Cerebellar nuclear complex (tissue), 1 donor: ENCODE data around the gene CD200R1L.
"Not testable (repeated sequence)": the region's sequence is repeated elsewhere in the genome, so short reads cannot be mapped to it uniquely, and the experiment has no call there.

Experiments
- DNase-seq, 2 experiments: peaks; one replicate each; lab custom pipeline; 2025; lab: John Stamatoyannopoulos, UW

Gene CD200R1L

GRCh38 chr3:112846764-112847163 lies at the start of gene CD200R1L:
TSS of gene CD200R1L (minus strand) at chr3:112846864. CDS start at chr3:112829367, 17,497 bp downstream.
- no peak for DNase-seq

DNA sequence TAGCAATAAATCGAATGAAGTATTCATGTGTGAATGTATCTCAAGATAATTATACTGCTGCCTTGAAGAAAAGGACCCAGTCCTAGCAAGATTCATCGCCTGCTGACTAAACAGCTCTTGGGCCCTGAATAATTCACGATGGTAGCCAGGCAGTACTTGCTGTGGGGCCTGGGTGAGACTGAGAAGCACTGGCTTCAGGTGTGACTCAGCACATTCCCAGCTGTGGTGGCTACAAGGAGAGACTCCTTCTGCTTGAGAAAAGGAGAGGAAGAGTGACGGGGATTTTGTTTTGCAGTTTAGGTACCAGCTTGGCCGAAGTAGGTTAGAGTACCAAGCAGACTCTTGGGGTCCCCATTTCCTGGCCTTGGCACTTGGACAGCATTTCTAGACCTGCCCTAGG lies 47.6 kb upstream of the CD200R1L start:
- DNase-seq, result no peak

GRCh38 chr3:112889357-112889756 lies 42.7 kb upstream of the CD200R1L start:
- DNase-seq, result no peak

DNA sequence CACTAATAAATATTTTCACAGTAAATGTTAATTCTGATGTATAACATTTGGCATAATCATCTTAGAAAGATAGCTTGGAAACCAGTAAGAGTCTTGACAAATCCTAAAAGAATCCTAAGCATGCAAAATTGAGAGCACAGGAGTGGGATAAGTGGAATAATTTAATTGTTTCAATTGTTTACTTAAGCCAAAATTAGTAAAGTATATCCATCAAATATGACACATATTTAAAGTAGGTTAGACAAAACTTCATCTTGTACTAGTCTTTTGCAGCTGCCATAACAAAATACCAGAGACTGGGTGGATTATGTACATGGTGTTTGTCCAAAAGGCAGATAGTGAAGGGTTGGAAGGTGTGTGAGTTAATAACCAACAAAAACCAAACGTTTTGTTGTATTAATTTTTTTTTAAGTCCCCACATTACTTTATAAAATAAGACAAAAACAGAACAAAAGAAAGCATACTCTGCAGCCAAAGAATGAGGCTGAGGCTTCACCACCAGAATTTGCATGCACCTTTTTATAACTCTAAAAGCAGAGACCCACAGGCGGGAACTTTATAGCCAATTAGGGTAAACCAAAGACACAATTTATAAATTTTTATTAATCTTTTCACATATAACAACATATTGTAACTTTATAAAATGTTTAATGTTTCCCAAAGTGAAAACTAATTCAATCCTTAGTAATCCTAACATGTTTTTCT lies 41.9 kb upstream of the CD200R1L start:
- DNase-seq, result no peak

DNA sequence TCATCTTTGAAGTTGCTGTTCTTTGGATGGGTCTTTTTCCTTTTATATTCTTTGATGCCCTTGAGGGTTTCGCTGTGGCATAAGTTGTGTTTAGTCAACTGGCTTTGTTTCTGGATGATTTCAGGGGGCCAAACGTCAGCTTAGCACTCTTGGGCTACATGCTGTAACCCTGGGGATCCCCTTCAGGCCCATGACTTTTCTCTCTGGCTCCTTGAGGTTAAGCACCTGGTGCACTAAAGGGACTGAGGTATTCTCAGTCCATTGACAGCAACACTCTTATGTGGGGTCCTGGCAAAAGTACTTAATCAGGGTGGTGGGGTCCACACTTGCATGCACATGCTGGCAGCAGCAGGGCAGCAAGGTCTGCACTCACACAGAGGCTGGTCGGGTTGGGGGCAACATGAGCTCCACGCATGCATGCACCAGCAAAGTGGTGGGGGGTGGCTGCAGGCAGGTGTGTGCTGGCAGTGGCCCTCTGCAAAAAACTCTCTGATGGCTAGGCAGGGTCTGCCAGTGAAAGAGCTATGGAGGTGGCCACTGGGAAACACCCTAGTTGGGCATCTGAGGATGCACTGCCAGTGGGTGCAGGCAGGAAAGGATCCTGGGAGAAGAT lies 38.1 kb upstream of the CD200R1L start:
- no peak for DNase-seq

DNA sequence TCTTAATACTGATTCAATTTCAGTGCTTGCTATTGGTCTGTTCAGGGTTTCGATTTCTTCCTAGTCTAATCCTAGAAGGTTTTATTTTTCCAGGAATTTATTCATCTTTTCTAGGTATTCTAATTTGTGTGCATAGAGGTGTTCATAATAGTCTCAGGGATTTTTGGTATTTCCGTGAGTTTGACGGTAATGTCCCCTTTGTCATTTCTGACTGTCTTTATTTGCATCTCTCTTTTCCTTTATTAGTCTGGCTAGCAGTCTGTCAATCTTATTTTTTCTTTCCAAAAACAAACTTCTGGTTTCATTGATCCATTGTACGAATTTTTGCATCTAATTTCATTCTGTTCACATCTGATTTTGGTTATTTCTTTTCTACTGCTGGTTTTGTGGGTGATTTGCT lies 35.2 kb upstream of the CD200R1L start:
- DNase-seq, result no peak

DNA sequence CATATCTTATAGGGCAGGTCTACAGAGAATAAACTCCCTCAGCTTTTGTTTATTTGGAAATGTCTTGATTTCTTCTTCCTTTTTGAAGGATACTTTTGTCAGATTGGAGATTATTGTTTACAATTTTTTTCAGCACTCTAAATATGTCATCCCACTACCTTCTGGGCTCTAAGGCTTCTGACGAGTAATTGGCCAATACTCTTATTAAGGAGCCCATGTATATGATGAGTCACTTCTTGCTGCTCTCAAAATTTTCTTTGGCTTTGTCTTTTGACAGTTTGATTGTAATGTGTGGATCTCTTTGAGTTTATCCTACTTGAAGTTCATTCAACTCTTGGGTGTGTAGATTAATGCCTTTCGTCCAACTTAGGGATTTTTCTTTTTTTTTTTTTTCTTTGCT lies 28.9 kb upstream of the CD200R1L start:
- DNase-seq, result no peak

GRCh38 chr3:112874725-112875124 lies 28.1 kb upstream of the CD200R1L start:
- DNase-seq, result no peak

- no peak for DNase-seq
Measured at GRCh38 chr3:112873632-112874031, 27.0 kb upstream of the CD200R1L start.

DNA sequence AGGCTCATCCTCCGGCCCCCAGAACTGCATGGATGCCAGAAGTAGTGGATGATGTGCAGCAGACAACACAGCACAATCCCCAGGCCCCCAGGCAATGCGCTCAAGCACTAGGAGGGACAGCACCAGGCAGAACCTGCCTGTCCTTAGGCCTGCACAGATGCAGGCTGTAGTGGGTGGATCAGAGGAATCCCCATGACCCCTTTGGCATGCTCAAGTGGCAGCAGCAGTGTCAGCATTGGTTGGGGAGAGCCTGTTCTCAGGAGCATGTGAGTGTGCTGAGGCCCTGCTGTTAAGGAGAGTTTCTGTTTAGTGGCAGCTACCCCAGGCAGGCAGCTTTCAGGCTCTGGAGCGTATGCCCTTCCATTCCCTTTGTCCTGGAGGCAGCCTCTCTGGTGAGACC lies 25.1 kb upstream of the CD200R1L start:
- no peak for DNase-seq

DNA sequence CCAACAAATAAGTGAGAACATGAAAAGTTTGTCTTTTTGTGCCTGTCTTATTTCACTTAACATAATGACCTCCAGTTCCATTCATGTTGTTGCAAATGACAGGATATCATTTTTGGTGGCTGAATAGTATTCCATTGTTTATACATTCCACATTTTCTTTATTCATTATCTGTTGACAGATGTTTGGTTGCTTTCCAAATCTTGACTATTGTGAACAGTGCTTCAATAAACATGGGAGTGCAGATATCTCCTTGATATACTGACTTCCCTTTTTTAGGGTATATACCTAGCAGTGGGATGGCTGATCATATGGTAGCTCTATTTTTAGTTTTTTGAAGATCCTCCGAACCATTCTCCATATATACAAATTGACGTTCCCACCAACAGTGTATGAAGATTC lies 19.1 kb upstream of the CD200R1L start:
- DNase-seq, result no peak

GRCh38 chr3:112860898-112861297 lies 14.2 kb upstream of the CD200R1L start:
- DNase-seq, result no peak

DNA sequence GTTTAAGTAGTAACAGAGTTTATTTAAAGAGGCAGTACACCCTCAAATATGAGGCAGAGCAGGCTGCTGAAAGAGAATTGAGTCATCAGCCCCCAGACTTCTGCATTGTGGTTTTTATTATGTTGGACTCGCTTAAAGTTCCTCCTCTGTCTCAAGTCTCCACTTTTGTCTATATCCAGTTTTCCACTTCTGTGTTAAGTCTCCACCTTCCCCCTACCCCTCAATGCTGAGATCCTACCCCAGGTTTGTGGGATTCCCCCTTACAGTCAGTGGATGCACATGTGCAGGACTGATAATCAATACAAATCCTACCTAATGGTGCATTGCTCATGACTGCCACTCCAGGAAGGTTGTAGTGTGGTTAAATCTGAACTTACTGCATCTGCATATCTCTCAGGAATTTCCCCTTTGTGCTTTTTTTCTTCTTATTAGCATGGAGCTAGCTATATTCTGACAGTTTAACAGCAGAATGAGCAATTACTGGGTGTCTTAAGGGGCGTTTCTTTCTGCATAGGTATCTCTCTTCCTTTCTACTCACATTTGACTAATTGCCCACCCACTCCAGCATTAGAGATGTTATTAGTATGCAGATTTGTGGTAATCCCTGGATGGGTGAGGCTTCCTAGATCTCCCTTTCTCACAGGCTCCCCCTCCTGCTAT lies 11.9 kb upstream of the CD200R1L start:
- DNase-seq, result no peak

- no peak for DNase-seq
Measured at GRCh38 chr3:112857526-112857925, 10.9 kb upstream of the CD200R1L start.

DNA sequence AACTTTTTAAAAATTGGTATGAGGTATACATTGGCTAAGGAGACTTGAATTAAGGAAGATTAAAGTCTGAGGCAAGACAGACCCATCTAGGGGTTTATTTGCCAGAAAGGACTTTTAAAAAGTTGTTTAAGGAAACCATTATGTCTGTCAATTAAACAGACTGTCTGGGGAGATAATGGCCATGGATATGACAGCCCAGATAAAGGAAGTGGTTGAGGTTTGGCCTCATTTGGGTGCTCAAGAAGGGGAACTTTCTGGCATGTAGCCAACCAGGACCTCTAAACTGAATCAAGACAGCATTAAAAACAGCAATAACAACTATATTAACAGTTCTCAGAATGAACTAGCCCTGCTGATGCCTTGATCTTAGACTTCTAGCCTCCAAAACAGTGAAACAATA lies 9.9 kb upstream of the CD200R1L start:
- no peak for DNase-seq

DNA sequence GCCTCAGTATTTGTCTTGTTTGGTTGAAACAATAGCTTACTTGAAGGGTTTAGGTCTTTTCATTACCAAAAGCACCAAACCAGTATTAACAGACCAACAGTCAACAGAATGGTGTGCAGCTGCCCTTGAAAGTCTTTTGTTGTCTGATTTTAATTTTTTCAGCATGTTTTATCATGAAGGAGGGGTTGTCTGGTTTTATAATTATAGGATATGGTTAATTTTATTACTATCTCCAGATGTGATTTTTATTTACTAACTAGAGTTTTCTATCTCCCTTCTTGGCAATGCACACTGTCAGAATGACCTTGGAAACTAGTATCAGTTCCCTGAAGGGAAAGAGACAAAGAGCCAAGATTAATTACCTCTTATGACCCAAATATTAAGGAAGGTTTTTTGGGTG lies 9.2 kb upstream of the CD200R1L start:
- DNase-seq, result no peak

DNA sequence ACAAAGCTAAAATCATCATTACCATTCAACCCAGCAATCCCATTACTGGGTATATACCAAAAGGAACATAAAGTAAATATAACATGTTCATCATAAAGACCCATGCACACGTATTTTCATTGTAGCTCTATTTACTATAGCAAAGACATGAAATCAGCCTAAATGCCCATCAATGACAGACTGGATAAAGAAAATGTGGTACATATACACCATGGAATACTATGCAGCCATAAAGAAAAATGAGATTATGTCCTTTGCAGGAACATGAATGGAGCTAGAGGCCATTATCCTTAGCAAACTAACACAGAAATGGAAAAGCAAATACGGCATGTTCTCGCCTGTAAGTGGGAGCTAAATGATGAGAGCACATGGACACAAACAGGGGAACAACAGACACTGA lies 8.4 kb upstream of the CD200R1L start:
- DNase-seq, result not testable (repeated sequence)

DNA sequence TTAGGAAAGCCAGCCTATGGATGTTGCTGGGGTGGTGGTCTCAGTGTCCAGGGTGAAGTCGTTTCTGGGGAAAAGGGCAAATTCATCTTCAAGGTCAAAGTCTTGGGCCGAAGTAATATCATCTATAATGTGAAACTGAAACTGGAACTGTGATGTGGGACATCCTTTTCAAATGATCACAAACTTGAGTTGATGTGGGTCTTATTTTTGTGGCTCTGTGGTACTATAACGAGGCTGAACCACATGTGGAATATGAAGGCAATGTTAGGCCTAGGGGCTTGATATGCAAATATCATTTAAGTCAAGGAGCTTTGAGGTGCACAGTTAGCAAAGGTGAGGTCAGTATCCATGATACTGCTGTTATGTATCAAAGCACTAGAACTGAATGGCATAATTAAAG lies 1.5 kb upstream of the CD200R1L start:
- no peak for DNase-seq

DNA sequence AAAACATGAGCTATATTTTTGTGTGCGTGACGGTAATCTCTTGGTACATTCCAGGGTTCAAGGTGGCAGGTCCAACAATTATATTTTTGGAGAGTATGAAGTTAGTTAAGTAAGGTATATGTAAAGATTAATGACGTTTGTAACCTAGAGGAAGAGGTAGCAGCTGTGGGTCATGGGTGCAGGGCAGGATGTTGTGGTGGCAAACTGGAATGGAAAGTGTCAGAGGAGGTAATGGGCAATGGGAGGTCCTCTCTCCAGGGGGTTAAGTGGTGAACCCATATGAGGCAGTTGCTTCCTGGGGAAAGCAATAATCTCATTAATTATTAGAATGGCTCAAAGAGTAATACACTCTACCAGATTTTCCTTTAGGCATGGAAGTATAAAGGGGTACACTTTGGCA lies 1.0 kb upstream of the CD200R1L start:
- no peak for DNase-seq

DNA sequence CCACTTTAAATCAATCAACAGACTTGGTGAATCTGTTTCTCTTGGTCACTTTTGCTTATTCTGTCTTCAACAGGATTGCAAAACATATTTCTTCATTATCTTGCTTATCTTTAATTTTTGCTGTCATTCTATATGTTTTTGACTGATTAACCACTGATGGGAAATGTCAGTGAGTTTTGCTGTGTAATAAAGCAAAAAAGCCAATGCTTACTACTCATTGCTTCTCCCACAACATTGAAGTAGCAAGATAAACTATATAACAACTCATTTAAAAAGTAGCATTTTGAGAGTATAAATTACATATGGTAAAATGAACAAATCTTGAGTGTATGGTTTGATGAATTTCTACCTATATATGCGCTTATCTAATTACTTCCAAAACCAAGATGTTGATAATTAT lies 892 bp downstream of the CD200R1L start:
- DNase-seq, result no peak

- DNase-seq, result no peak
Measured at GRCh38 chr3:112829046-112829445, 17.6 kb downstream of the CD200R1L start.

DNA sequence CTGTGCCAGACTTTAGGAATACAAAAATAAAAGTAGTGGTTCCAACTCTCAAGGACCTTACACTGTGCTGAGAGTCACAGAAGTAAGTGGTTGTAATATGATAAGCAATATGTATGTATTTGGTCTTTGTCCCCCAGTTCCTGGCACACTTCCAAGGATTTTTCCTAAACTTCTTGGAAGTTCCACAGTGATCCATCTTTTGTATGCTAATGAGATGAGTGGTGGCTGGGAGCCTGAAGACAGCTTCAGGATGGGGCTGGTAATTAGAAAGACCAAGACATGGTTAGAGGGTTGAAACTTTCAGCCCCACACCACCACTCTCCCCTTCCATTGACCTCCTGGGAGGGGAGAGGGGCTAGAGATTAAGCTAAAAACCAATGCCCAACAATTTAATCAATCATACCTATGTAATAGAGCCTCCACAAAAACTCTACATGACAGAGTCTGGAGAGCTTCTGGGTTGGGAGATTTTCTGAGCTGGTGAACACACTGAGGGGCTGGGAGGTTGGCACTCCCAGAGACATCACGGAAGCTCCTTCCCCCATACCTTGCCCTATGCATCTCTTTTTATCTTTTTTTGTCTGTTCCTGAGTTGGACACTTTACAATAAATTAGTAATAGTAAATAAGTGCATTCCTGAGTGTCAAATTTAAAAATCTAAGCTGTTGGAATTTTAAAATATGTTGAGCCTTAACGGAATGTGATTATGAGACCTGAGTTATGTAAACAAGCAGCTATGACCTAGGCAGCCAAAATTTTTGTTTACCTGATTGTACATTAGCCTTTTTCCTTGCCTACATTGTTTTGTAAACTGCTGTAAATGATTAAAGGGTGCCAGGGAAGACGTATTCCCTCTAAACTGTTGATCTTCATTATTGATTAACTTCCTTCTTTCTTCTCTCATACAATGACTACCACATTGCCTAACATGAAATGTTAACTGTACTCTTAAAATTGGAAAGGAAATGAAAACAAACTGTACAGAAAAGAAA lies 24.3 kb downstream of the CD200R1L start:
- no peak for DNase-seq
